TTC549 (cell line): Measurements from ENCODE around the gene RNF13.
"Not testable (repeated sequence)": the region's sequence is repeated elsewhere in the genome, so short reads cannot be mapped to it uniquely, and the experiment has no call there.

ENCODE experiments used
- FAIRE-seq: peaks from 2 replicates; lab custom pipeline; 2012; peaks lifted over from hg19 to GRCh38; lab: Jason Lieb, UNC

The RNF13 gene

GRCh38 chr3:149900322-149900721, 87.3 kb downstream of the RNF13 start:
- FAIRE-seq: no peak

- no peak for FAIRE-seq
These were observed 88.8 kb downstream of the RNF13 start for GRCh38 chr3:149901770-149902169.

GRCh38 chr3:149902498-149903139, 89.6 kb downstream of the RNF13 start:
- FAIRE-seq: no peak

- FAIRE-seq: no peak
These were observed 93.0 kb downstream of the RNF13 start for GRCh38 chr3:149906036-149906435.

- FAIRE-seq: no peak
These were observed 95.5 kb downstream of the RNF13 start for GRCh38 chr3:149908424-149908957.

GRCh38 chr3:149909923-149910322, 96.9 kb downstream of the RNF13 start:
- no peak for FAIRE-seq

- FAIRE-seq: no peak
These were observed 104.2 kb downstream of the RNF13 start for GRCh38 chr3:149917124-149917667.

- FAIRE-seq: no peak
These were observed 106.5 kb downstream of the RNF13 start for GRCh38 chr3:149919509-149919908.

GRCh38 chr3:149920119-149920518, 107.1 kb downstream of the RNF13 start:
- FAIRE-seq: no peak

- FAIRE-seq: no peak
These were observed 120.0 kb downstream of the RNF13 start for GRCh38 chr3:149933008-149933407.

- no peak for FAIRE-seq
These were observed 120.8 kb downstream of the RNF13 start for GRCh38 chr3:149933858-149934257.

GRCh38 chr3:149934524-149934923, 121.5 kb downstream of the RNF13 start:
- FAIRE-seq: no peak

- peak; percentile 62 for FAIRE-seq
These were observed 123.8 kb downstream of the RNF13 start for GRCh38 chr3:149936812-149937230.

- FAIRE-seq: not testable (repeated sequence)
These were observed 125.5 kb downstream of the RNF13 start for GRCh38 chr3:149938392-149939055.

- FAIRE-seq: no peak
These were observed 128.2 kb downstream of the RNF13 start for GRCh38 chr3:149941186-149941585.

- FAIRE-seq: no peak
These were observed 128.9 kb downstream of the RNF13 start for GRCh38 chr3:149941946-149942345.

- FAIRE-seq: no peak
These were observed 129.4 kb downstream of the RNF13 start for GRCh38 chr3:149942409-149942808.

GRCh38 chr3:149943966-149944365, 131.0 kb downstream of the RNF13 start:
- not testable (repeated sequence) for FAIRE-seq

- FAIRE-seq: no peak
These were observed 134.2 kb downstream of the RNF13 start for GRCh38 chr3:149947231-149947630.

- FAIRE-seq: no peak
These were observed 136.2 kb downstream of the RNF13 start for GRCh38 chr3:149949181-149949580.

GRCh38 chr3:149954812-149955211, 141.8 kb downstream of the RNF13 start:
- FAIRE-seq: no peak

- no peak for FAIRE-seq
These were observed 142.4 kb downstream of the RNF13 start for GRCh38 chr3:149955449-149955848.

GRCh38 chr3:149957361-149958125, 144.5 kb downstream of the RNF13 start:
- no peak for FAIRE-seq
